Suprapubic skin (tissue), 3 donors: ENCODE results near the gene IQSEC3.

ENCODE experiments used
- CTCF ChIP-seq, 2 donors: fragments of 200-600 bp in 1 of 2; fragments of 450-650 bp in 1 of 2; sonication (generic) in 1 of 2; IDR thresholded peaks; one replicate each; pipeline ENCODE4 v1.5.1; 2016 to 2019; ENCODE audit warnings: antibody characterized with exemption in 2 of 2, mild to moderate bottlenecking in 1 of 2, moderate library complexity in 1 of 2
- POLR2AphosphoS5 ChIP-seq, 3 donors: sonication (generic); formaldehyde crosslinking; IDR thresholded peaks; one replicate each; pipeline ENCODE4 v1.6.1; 2017; ENCODE audit warnings: antibody characterized with exemption in 3 of 3

- no peak for TF ChIP-seq CTCF (IDR thresholded peaks at IDR 0.05)
- TF ChIP-seq POLR2AphosphoS5 (IDR thresholded peaks at IDR 0.05): no peak
Measured at GRCh38 chr12:211639-212414, 145.3 kb downstream of the IQSEC3 start.
